Measurements from ENCODE around the gene CLEC11A.

GRCh38 chr19:50772476-50772875, 49.3 kb downstream of the CLEC11A start:
- TF ChIP-seq EZH2phosphoT487 (IDR thresholded peaks at IDR 0.05; ENCODE audit: low read depth) (no peak), CTCF (IDR thresholded peaks at IDR 0.05; ENCODE audit: low read depth, low read length) (no peak)

Data from OCI-LY3 (cell line).